GM19438 (cell line): Measurements from ENCODE around the gene KCNAB2.

Experiments used
- ATAC-seq: cut with Tn5 transposase; IDR thresholded peaks from one replicate; pipeline ENCODE4 v1.9.1; 2021; ENCODE audit warnings: low read depth; ENCODE audit not compliant: unreplicated experiment

Gene KCNAB2

GRCh38 chr1:6077506-6077905 lies 31.8 kb downstream of the KCNAB2 start:
- no peak for ATAC-seq

- no peak for ATAC-seq
Measured at GRCh38 chr1:6077919-6078318, 32.2 kb downstream of the KCNAB2 start.

- ATAC-seq: no peak
Measured at GRCh38 chr1:6080469-6080868, 34.8 kb downstream of the KCNAB2 start.

- ATAC-seq: no peak
Measured at GRCh38 chr1:6081901-6082300, 36.2 kb downstream of the KCNAB2 start.

GRCh38 chr1:6082430-6082971 lies 36.8 kb downstream of the KCNAB2 start:
- ATAC-seq: no peak

- ATAC-seq: no peak
Measured at GRCh38 chr1:6083385-6083784, 37.7 kb downstream of the KCNAB2 start.

GRCh38 chr1:6083801-6084446 lies 38.2 kb downstream of the KCNAB2 start:
- ATAC-seq: no peak

GRCh38 chr1:6084781-6085495 lies 39.2 kb downstream of the KCNAB2 start:
- ATAC-seq: no peak

- ATAC-seq: no peak
Measured at GRCh38 chr1:6085666-6086065, 40.0 kb downstream of the KCNAB2 start.

- no peak for ATAC-seq
Measured at GRCh38 chr1:6086358-6086757, 40.7 kb downstream of the KCNAB2 start.

- no peak for ATAC-seq
Measured at GRCh38 chr1:6086762-6087376, 41.2 kb downstream of the KCNAB2 start.

GRCh38 chr1:6087377-6087772 lies 41.7 kb downstream of the KCNAB2 start:
- ATAC-seq: no peak

- no peak for ATAC-seq
Measured at GRCh38 chr1:6087958-6088357, 42.3 kb downstream of the KCNAB2 start.

GRCh38 chr1:6088956-6089355 lies 43.3 kb downstream of the KCNAB2 start:
- ATAC-seq: no peak

- no peak for ATAC-seq
Measured at GRCh38 chr1:6090288-6090687, 44.6 kb downstream of the KCNAB2 start.

GRCh38 chr1:6090996-6091822 lies 45.5 kb downstream of the KCNAB2 start:
- ATAC-seq: no peak

GRCh38 chr1:6091823-6092109 lies 46.1 kb downstream of the KCNAB2 start:
- ATAC-seq: no peak

GRCh38 chr1:6092211-6092610 lies 46.5 kb downstream of the KCNAB2 start:
- ATAC-seq: no peak

- no peak for ATAC-seq
Measured at GRCh38 chr1:6093071-6093470, 47.4 kb downstream of the KCNAB2 start.

GRCh38 chr1:6093611-6094010 lies 47.9 kb downstream of the KCNAB2 start:
- ATAC-seq: no peak

- ATAC-seq: no peak
Measured at GRCh38 chr1:6094246-6094645, 48.6 kb downstream of the KCNAB2 start.
